NK-92 (cell line): Measurements from ENCODE around the gene C8B.

Experiments
- DNase-seq: peaks from one replicate; lab custom pipeline; 2025; ENCODE audit not compliant: unreplicated experiment; lab: John Stamatoyannopoulos, UW

Gene C8B

DNA sequence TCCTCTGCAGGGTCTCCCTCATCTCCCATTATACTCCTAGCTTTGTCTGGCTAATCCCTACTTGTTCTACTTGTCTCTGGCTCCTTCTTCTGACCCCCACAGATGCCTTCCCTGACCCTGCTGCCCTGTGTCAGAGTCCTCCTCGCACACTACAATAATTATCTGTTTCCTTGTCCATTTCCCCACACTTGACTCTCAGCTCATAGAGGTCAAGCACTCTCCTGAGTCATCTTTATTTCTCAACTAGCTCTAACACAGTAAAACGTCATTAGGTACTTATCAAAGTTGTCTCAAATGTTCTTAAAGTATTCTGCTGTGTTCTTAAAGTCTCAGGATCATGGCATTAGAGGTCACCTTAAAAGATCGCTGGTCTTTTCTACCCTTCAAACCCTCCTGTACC is 64.1 kb downstream of the C8B start:
- DNase-seq = no peak

DNA sequence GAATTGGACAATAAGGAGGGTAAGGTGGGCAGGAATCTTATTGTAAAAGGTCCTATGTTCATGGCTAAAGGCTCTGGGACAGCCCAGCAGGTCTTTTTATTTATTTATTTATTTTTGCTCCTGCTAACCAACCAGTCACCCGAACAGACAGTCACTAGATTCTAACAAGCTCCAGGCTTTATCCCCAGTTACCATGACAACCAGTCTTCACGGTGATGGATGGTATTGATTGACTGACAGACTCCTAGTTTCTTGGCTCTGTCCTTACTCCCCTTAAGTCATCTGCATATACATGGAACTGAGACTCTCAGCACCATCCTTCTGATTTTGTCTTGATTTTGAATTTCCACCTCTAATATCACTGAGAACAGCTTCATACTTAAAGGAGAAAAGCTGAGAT is 66.9 kb downstream of the C8B start:
- no peak for DNase-seq

DNA sequence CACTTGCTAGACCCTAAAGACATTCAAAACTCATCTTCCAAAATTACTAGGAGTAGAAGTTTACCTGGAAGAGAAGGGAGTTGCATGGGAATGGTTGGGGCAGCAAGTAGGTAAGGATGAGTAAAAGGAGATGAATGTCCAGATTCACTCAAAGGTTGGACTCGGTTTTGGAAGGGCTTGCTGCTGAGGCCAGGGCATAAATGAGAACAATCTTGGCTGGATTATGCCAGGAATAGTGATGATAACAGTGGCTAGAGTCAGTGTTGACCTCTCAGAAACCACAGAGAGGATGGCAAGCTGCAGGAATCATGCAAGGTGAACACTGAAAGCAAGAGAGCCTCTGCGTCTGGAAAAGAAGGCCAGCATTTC is 67.8 kb downstream of the C8B start:
- DNase-seq = no peak

DNA sequence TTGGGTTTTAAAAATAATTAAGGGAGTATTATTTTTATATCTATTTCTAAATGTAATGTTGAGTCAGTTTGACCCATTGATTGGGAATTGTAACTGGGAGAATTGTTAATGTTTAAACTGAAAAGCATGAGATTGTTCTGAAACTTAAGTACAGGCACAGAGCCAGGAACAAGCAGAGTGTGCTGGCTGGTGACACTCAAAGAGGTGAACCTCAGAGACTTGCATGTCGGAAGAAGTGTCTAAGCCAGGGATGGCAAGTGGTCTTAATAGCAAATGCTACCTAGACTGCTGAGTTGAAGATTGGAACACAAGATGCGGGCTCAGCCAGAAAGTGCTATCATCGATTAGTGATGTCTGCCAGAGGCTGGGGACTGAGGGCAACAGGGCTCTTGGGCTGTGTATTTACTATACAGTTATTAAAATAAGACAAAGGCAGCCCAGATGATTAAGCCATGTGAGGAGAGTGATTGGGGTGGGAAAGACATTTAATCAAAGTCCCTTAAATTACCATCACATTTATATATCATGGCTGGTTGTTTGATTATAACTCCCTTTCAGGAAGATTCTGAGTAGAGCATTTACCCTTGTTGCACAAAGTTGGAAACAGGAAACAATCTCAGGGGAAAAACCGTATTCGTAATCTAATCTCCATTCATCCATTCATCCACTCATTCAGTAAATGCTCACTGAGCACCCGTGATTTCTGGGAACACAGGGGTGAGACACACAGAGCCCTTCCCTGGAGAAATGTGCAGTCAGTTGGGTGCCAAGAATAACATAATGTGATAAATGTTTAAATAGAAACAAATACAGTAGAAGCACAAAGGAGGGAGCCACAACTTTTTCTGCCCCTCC is 68.4 kb downstream of the C8B start:
- DNase-seq = no peak

DNA sequence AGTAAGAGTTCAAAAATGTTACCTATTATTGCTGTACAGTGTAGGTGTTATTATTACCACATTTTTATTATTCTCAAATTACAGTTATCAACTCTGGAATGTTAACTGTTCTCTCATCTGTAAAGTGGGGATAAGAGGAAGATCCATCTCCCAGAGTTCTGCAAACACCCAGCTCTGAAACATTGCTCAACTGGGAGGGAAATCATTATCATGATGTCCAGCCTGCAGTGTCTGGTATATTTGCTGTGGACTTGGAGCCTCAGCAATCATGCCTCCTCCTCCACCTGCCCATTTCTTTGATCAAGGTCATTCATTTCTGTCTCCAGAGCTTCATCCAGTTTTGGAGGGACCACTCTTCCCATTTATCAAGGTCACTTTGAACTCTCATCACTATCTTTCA is 71.8 kb downstream of the C8B start:
- no peak for DNase-seq

DNA sequence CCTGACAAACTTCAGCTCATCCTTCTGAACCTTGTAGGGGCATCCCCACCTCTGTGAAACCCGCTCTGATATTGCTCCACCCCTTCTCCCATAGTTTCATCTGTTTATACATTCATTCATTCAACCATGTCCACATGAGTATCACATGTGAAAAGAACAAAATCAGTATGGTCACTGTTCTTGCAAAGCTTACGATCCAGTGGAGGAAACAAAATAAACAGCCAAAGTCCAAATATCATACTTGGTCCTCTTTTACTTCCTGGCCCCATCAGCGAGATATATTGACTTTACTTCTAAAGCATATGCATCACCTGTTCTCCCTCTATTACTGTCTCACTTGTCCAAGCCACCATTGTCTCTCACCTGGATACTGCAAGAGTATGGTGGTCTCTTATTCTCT is 75.6 kb downstream of the C8B start:
- no peak for DNase-seq

DNA sequence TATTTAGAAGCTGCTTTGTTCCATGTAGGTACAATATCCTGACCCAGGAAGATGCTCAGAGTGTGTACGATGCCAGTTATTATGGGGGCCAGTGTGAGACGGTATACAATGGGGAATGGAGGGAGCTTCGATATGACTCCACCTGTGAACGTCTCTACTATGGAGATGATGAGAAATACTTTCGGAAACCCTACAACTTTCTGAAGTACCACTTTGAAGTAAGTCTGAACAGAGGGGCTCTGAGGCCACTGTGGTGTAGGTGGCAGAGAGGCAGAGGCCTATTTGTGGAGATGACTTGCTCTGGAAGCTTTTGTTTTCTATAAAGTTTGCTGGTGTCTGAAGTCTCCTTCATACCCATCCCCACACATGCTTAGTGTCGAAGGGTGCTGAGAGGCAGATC is 84.4 kb downstream of the C8B start:
- no peak for DNase-seq

DNA sequence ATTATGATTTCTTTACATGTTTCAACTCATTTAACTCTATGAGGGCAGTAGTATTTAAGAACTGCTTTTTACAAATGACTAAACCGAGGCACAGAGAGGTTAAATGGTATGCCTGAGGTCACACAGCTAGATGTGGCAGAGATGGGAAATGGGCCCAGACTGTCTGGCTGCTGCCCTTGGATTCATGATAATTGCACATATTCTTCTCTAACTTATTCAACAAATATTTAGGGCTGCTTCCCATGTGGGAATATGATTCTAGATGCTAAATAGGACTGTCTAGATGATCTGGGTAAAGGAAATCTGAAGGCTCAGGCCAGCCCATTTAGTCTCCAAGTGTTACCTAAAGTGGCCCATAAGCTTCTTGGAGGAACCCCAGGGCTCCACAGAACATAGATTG is 85.0 kb downstream of the C8B start:
- no peak for DNase-seq
